Measurements from ENCODE around the gene NDUFS5.

NDUFS5 gene

GRCh38 chr1:39026051-39026865, at the start of gene NDUFS5 (continued):
- TF ChIP-seq, protein P1, sequence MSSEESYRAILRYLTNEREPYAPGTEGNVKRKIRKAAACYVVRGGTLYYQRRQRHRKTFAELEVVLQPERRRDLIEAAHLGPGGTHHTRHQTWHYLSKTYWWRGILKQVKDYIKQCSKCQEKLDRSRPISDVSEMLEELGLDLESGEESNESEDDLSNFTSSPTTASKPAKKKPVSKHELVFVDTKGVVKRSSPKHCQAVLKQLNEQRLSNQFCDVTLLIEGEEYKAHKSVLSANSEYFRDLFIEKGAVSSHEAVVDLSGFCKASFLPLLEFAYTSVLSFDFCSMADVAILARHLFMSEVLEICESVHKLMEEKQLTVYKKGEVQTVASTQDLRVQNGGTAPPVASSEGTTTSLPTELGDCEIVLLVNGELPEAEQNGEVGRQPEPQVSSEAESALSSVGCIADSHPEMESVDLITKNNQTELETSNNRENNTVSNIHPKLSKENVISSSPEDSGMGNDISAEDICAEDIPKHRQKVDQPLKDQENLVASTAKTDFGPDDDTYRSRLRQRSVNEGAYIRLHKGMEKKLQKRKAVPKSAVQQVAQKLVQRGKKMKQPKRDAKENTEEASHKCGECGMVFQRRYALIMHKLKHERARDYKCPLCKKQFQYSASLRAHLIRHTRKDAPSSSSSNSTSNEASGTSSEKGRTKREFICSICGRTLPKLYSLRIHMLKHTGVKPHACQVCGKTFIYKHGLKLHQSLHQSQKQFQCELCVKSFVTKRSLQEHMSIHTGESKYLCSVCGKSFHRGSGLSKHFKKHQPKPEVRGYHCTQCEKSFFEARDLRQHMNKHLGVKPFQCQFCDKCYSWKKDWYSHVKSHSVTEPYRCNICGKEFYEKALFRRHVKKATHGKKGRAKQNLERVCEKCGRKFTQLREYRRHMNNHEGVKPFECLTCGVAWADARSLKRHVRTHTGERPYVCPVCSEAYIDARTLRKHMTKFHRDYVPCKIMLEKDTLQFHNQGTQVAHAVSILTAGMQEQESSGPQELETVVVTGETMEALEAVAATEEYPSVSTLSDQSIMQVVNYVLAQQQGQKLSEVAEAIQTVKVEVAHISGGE (tag by site-specific recombination; conservative IDR thresholded peaks at IDR 0.05; ENCODE audit: low read depth), result peak; percentile 66; the same call in 1 of the 2 replicates
- TF ChIP-seq ZNF37A (tag by site-specific recombination; IDR thresholded peaks at IDR 0.05), result no peak
- 0 out of 2 replicates have a peak, but pooled peaks have one; percentile 32 for TF ChIP-seq ZNF639 (tag by site-specific recombination; IDR thresholded peaks at IDR 0.05)
- no peak for TF ChIP-seq HOXD13 (CRISPR knock-in tag; IDR thresholded peaks at IDR 0.05; ENCODE audit: borderline replicate concordance)
- no peak for TF ChIP-seq ZNF169 (tag by site-specific recombination; IDR thresholded peaks at IDR 0.05)
- peak; percentile 23; the same call in 1 of the 2 replicates for TF ChIP-seq ZNF324 (tag by site-specific recombination; IDR thresholded peaks at IDR 0.05)
- TF ChIP-seq, protein P2, sequence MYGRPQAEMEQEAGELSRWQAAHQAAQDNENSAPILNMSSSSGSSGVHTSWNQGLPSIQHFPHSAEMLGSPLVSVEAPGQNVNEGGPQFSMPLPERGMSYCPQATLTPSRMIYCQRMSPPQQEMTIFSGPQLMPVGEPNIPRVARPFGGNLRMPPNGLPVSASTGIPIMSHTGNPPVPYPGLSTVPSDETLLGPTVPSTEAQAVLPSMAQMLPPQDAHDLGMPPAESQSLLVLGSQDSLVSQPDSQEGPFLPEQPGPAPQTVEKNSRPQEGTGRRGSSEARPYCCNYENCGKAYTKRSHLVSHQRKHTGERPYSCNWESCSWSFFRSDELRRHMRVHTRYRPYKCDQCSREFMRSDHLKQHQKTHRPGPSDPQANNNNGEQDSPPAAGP (tag by site-specific recombination; IDR thresholded peaks at IDR 0.05), result peak; percentile 57
- peak; percentile 67 for TF ChIP-seq ZNF513 (tag by site-specific recombination; IDR thresholded peaks at IDR 0.05)
- TF ChIP-seq SP3 (tag by site-specific recombination; IDR thresholded peaks at IDR 0.05), result peak; percentile 36; the same call in 1 of the 2 replicates
- TF ChIP-seq, protein P3, sequence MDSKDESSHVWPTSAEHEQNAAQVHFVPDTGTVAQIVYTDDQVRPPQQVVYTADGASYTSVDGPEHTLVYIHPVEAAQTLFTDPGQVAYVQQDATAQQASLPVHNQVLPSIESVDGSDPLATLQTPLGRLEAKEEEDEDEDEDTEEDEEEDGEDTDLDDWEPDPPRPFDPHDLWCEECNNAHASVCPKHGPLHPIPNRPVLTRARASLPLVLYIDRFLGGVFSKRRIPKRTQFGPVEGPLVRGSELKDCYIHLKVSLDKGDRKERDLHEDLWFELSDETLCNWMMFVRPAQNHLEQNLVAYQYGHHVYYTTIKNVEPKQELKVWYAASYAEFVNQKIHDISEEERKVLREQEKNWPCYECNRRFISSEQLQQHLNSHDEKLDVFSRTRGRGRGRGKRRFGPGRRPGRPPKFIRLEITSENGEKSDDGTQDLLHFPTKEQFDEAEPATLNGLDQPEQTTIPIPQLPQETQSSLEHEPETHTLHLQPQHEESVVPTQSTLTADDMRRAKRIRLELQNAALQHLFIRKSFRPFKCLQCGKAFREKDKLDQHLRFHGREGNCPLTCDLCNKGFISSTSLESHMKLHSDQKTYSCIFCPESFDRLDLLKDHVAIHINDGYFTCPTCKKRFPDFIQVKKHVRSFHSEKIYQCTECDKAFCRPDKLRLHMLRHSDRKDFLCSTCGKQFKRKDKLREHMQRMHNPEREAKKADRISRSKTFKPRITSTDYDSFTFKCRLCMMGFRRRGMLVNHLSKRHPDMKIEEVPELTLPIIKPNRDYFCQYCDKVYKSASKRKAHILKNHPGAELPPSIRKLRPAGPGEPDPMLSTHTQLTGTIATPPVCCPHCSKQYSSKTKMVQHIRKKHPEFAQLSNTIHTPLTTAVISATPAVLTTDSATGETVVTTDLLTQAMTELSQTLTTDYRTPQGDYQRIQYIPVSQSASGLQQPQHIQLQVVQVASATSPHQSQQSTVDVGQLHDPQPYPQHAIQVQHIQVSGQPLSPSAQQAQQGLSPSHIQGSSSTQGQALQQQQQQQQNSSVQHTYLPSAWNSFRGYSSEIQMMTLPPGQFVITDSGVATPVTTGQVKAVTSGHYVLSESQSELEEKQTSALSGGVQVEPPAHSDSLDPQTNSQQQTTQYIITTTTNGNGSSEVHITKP (tag by site-specific recombination; IDR thresholded peaks at IDR 0.05), result no peak
- TF ChIP-seq OSR2 (tag by site-specific recombination; IDR thresholded peaks at IDR 0.05), result no peak
- TF ChIP-seq ZBTB21 (tag by site-specific recombination; IDR thresholded peaks at IDR 0.05), result peak; percentile 83
- TF ChIP-seq YY2 (tag by site-specific recombination; IDR thresholded peaks at IDR 0.05), result 0 out of 2 replicates have a peak, but pooled peaks have one; percentile 17
- TF ChIP-seq KLF8 (tag by site-specific recombination; IDR thresholded peaks at IDR 0.05), result no peak
- TF ChIP-seq ZNF341 (tag by site-specific recombination; IDR thresholded peaks at IDR 0.05; ENCODE audit: low read depth), result peak; percentile 72
- TF ChIP-seq ZNF629 (tag by site-specific recombination; IDR thresholded peaks at IDR 0.05), result peak; percentile 93
- peak; percentile 63; the same call in 1 of the 2 replicates for TF ChIP-seq ZNF561 (tag by site-specific recombination; IDR thresholded peaks at IDR 0.05; ENCODE audit: borderline replicate concordance)
- 0 out of 2 replicates have a peak, but pooled peaks have one; percentile 22 for TF ChIP-seq ZNF24 (tag by site-specific recombination; IDR thresholded peaks at IDR 0.05)
- peak; percentile 80 for TF ChIP-seq ZNF501 (tag by site-specific recombination; IDR thresholded peaks at IDR 0.05)
- TF ChIP-seq ZBTB8A (tag by site-specific recombination; IDR thresholded peaks at IDR 0.05), result peak; percentile 66
- TF ChIP-seq PRDM6 (tag by site-specific recombination; IDR thresholded peaks at IDR 0.05), result no peak
- TF ChIP-seq ZNF2 (tag by site-specific recombination; IDR thresholded peaks at IDR 0.05), result 0 out of 2 replicates have a peak, but pooled peaks have one; percentile 57
- TF ChIP-seq ZNF335 (tag by site-specific recombination; conservative IDR thresholded peaks at IDR 0.05), result peak; percentile 69
- TF ChIP-seq, protein P4, sequence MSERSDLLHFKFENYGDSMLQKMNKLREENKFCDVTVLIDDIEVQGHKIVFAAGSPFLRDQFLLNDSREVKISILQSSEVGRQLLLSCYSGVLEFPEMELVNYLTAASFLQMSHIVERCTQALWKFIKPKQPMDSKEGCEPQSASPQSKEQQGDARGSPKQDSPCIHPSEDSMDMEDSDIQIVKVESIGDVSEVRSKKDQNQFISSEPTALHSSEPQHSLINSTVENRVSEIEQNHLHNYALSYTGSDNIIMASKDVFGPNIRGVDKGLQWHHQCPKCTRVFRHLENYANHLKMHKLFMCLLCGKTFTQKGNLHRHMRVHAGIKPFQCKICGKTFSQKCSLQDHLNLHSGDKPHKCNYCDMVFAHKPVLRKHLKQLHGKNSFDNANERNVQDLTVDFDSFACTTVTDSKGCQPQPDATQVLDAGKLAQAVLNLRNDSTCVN (tag by site-specific recombination; optimal IDR thresholded peaks at IDR 0.05), result peak; percentile 73
- peak; percentile 59; the same call in 1 of the 2 replicates for TF ChIP-seq ZSCAN30 (tag by site-specific recombination; IDR thresholded peaks at IDR 0.05)
